Smooth muscle cell (in vitro differentiated cells): ENCODE measurements around the gene TBR1. TPM values are rescaled to one million over a fixed set of nuclear protein-coding genes. Genes with fewer than 3 reads are reported as not detected.

ENCODE experiments used
- DNase-seq: peaks from one replicate; lab custom pipeline; 2025; ENCODE audit not compliant: unreplicated experiment; lab: John Stamatoyannopoulos, UW
- H2AFZ ChIP-seq: fragments of 200-600 bp; sonication (generic); 2 replicates; pipeline ENCODE4 v1.6.0; 2016; ENCODE audit warnings: antibody characterized with exemption, low read depth, mild to moderate bottlenecking
- H3F3A ChIP-seq: fragments of 200-600 bp; sonication (generic); 2 replicates; pipeline ENCODE4 v1.6.0; 2017; ENCODE audit warnings: antibody characterized with exemption, low read depth
- H3K27ac ChIP-seq: fragments of 200-600 bp; sonication (generic); 2 replicates; pipeline ENCODE4 v1.5.1; 2016; ENCODE audit warnings: low read depth, mild to moderate bottlenecking
- H3K27me3 ChIP-seq: fragments of 200-600 bp; sonication (generic); 2 replicates; pipeline ENCODE4 v1.6.1; 2016; ENCODE audit warnings: low read depth, mild to moderate bottlenecking
- H3K36me3 ChIP-seq: fragments of 200-600 bp; sonication (generic); 2 replicates; pipeline ENCODE4 v1.5.1; 2016; ENCODE audit warnings: low read depth
- H3K4me1 ChIP-seq: fragments of 200-600 bp; sonication (generic); 2 replicates; pipeline ENCODE4 v1.5.1; 2016; ENCODE audit warnings: low read depth
- H3K4me2 ChIP-seq: fragments of 200-600 bp; sonication (generic); 2 replicates; pipeline ENCODE4 v1.6.0; 2016; ENCODE audit warnings: mild to moderate bottlenecking
- H3K4me3 ChIP-seq: fragments of 200-600 bp; sonication (generic); 2 replicates; pipeline ENCODE4 v1.5.1; 2016; ENCODE audit warnings: mild to moderate bottlenecking
- H3K79me2 ChIP-seq: fragments of 200-600 bp; sonication (generic); 2 replicates; pipeline ENCODE4 v1.6.0; 2016; ENCODE audit warnings: low read depth, mild to moderate bottlenecking
- H3K9ac ChIP-seq: fragments of 200-600 bp; sonication (generic); 2 replicates; pipeline ENCODE4 v1.6.0; 2016; ENCODE audit warnings: low read depth
- H3K9me3 ChIP-seq: fragments of 200-600 bp; sonication (generic); replicated peaks from 2 replicates; pipeline ENCODE4 v1.5.1; 2016; ENCODE audit warnings: low read depth
- H4K20me1 ChIP-seq: fragments of 200-600 bp; sonication (generic); 2 replicates; pipeline ENCODE4 v1.6.0; 2016; ENCODE audit warnings: low read depth
- WGBS: methylation state at CpG from one replicate; pipeline ENCODE4 v1.1.7; 2016; ENCODE audit warnings: low lambda C conversion rate; 5-methylcytosine and 5-hydroxymethylcytosine counted together
- polyA plus RNA-seq: library from polyadenylated mRNA; unstranded; fragments of >200 nt; fragmentation: Nextera tagmentation; extraction: Ambion mirVana; gene quantifications from 2 replicates; pipeline ENCODE4 v1.2.1, GENCODE V29; 2016
- total RNA-seq: library from RNA; depleted of rRNA; stranded (reverse); fragments of >200 nt; gene quantifications from 2 replicates; pipeline ENCODE4 v1.2.3, GENCODE V29; 2014
- TF ChIP-seq, protein P1 (sequence below): fragments of 200-600 bp; sonication (generic); IDR thresholded peaks from 2 replicates; pipeline ENCODE4 v1.5.1; 2017; ENCODE audit warnings: borderline replicate concordance, mild to moderate bottlenecking, antibody characterized with exemption; ENCODE audit not compliant: insufficient read depth, poor library complexity, severe bottlenecking

TBR1 gene
- total and polyA plus RNA-seq, 2 experiments from 2014 or later, result 2.3 TPM; not detected in 1

DNA sequence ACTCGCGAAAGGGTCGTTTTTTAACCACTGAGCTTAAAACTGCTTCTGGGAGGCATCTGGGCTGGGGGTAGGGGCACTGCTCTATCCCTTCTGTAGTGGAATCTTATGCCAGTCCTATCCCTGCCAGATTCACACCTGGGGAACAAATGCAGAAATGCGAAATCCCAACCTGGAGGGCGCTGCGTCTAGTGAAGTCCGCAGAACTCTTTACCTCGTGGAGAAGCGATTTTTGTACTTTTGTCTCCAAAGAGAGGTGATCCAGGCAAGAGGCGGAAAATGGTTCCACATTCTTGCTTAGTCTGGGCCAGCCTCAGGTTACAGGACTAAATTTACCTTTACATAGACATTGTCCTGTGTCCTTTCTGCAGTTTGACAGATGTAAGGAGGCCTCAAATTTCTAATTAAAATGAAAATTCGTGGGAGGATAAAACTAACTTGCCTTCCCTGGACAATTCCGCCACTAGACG is 10.4 kb downstream of the TBR1 start:
- peak overlapping the region; percentile 41 for H3K4me3 ChIP-seq

DNA sequence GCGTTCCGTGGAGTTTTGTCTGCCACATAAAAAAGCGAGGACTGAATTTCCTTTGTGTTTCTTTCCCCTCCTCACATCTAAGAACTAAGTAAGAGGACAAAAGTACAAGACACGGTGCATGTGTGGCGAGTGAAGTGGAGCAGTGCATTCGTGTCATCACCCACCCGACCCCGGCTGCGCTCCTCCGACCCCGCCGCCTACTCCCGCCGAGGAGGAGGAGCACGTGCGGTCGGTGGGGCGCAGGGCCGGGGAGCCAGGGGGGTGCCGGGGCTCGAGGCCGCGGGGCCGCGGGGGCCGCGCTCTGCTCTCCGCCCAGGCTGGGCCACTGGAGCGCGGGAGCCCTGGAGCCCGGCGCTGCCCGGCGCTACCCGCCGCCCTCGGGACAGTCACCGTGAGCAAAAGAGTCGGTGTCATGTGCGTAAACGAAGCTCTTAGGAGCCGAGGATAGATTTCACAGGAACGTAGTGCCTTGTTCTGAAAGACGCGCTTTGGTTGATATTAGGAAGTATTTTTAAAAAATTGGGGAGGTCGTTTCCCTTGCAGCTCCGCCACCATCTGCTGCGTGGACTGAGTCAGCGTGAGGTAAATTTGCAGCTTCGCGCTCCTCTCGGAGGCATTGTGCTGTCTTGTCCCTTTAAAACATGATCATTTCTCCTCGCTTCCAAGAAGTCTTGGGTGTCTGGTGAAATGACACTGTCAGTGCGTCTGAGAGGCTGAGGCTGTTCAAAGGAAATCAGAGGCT is 11.0 kb downstream of the TBR1 start:
- no peak for DNase-seq
- Histone ChIP-seq H3K79me2 (no peaks in the 10 kb centered on the region), H3K4me1 (peaks cover 4% of the 10 kb centered on the region), H3K9ac (no peak overlapping the region), H3F3A (no peaks in the 10 kb centered on the region), H3K4me2 (peak overlapping the region; percentile 84), H3K9me3 (no peaks in the 10 kb centered on the region), H3K27ac (no peak overlapping the region), H3K27me3 (peaks cover 100% of the 10 kb centered on the region), H3K4me3 (peak overlapping the region; percentile 41), H2AFZ (peak overlapping the region; percentile 42), H3K36me3 (no peaks in the 10 kb centered on the region), H4K20me1 (no peaks in the 10 kb centered on the region)
- TF ChIP-seq, protein P1, sequence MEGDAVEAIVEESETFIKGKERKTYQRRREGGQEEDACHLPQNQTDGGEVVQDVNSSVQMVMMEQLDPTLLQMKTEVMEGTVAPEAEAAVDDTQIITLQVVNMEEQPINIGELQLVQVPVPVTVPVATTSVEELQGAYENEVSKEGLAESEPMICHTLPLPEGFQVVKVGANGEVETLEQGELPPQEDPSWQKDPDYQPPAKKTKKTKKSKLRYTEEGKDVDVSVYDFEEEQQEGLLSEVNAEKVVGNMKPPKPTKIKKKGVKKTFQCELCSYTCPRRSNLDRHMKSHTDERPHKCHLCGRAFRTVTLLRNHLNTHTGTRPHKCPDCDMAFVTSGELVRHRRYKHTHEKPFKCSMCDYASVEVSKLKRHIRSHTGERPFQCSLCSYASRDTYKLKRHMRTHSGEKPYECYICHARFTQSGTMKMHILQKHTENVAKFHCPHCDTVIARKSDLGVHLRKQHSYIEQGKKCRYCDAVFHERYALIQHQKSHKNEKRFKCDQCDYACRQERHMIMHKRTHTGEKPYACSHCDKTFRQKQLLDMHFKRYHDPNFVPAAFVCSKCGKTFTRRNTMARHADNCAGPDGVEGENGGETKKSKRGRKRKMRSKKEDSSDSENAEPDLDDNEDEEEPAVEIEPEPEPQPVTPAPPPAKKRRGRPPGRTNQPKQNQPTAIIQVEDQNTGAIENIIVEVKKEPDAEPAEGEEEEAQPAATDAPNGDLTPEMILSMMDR, result no peak
- WGBS, result 3% methylated on average over 31 of the region's 54 CpGs

More for the DNA sequence above, 10.4 kb downstream of the TBR1 start:
- DNase-seq, result no peak
- no peaks in the 10 kb centered on the region for H3K9me3 ChIP-seq
- no peak overlapping the region for H3K27ac ChIP-seq
- H4K20me1 ChIP-seq, result no peaks in the 10 kb centered on the region
- no peaks in the 10 kb centered on the region for H3F3A ChIP-seq
- no peak overlapping the region for H3K9ac ChIP-seq
- no peak overlapping the region for H2AFZ ChIP-seq
- TF ChIP-seq, protein P1, result peak; percentile 44
- H3K4me1 ChIP-seq, result peaks cover 4% of the 10 kb centered on the region
- peak overlapping the region; percentile 84 for H3K4me2 ChIP-seq
- 10% methylated on average over 13 of the region's 13 CpGs for WGBS
- H3K27me3 ChIP-seq, result peaks cover 100% of the 10 kb centered on the region
- H3K36me3 ChIP-seq, result no peaks in the 10 kb centered on the region
- no peaks in the 10 kb centered on the region for H3K79me2 ChIP-seq

DNA sequence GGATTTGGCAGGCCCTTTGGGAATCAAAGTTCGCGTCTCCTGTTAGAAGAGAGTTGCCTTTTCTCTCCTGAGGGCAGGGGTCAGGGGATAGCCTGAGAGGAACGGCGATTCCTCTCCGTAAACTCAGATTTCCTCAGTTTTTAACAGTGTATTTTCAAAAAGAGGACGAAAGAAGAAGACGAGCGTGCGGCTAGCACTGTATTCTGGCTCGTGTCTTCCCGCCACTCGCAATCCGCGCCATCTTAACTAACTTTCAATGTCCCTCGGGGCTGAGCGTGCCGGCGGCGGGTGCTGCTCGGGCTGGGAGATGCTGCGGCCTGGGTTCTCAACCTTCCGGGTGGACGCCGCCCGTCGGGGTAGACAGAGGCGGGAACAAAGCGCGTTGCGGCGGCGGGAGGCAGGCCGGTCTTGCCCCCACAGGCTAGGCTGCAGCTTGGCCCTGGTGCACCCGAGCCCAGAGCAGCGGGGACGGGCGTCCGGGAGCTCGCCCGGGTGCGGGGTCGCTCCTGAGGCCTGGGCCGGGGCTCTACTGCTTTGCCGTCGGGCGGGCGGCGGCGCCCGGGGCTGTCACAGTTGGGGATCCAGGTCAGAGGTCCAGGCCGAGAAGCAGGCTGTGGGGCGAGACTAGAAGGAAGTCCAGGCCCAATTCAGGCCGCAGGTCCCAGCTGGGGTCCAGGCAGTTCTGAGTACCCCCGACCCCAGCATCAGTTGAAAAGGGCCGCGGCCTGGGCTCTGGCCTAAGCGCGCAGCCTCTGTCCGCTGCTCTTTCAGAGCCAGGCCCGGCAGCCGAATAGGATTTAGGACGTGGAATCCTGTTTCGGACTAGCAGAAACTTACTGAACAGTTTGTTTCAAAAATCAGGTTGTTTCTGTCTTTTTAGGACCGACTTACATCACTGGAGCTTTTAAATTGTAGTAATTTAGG is 11.8 kb downstream of the TBR1 start:
- H3K4me1 ChIP-seq, result peaks cover 4% of the 10 kb centered on the region
- no peak overlapping the region for H3K9ac ChIP-seq
- no peak overlapping the region for H3K27ac ChIP-seq
- no peaks in the 10 kb centered on the region for H3K9me3 ChIP-seq
- 23% methylated on average over 46 of the region's 64 CpGs for WGBS
- no peak for DNase-seq
- H4K20me1 ChIP-seq, result no peaks in the 10 kb centered on the region
- peak overlapping the region; percentile 42 for H2AFZ ChIP-seq
- H3K36me3 ChIP-seq, result no peaks in the 10 kb centered on the region
- no peaks in the 10 kb centered on the region for H3K79me2 ChIP-seq
- peak overlapping the region; percentile 41 for H3K4me3 ChIP-seq
- peak overlapping the region; percentile 84 for H3K4me2 ChIP-seq
- no peaks in the 10 kb centered on the region for H3F3A ChIP-seq
- TF ChIP-seq, protein P1, result no peak
- H3K27me3 ChIP-seq, result peaks cover 100% of the 10 kb centered on the region
